Measurements from ENCODE around the gene KIFC3.
"Not testable (repeated sequence)": the region's sequence is repeated elsewhere in the genome, so short reads cannot be mapped to it uniquely, and the experiment has no call there.

The KIFC3 gene

GRCh38 chr16:57807252-57807967 is 5.1 kb upstream of the KIFC3 start:
- DNase-seq (ENCODE audit: low read depth in 2 of 2, low spot score in 1 of 2): no peak

GRCh38 chr16:57805176-57805575 is 2.9 kb upstream of the KIFC3 start:
- no peak for DNase-seq (ENCODE audit: low read depth in 2 of 2, low spot score in 1 of 2)

GRCh38 chr16:57804111-57804837 is 2.0 kb upstream of the KIFC3 start:
- no peak for DNase-seq (ENCODE audit: low read depth in 2 of 2, low spot score in 1 of 2)

- no peak for DNase-seq (ENCODE audit: low read depth in 2 of 2, low spot score in 1 of 2)
Observed at GRCh38 chr16:57803134-57803990, 1.1 kb upstream of the KIFC3 start.

- no peak for DNase-seq (ENCODE audit: low read depth in 2 of 2, low spot score in 1 of 2)
Observed at GRCh38 chr16:57801809-57802340, 416 bp downstream of the KIFC3 start.

- no peak for DNase-seq (ENCODE audit: low read depth in 2 of 2, low spot score in 1 of 2)
Observed at GRCh38 chr16:57801098-57801808, 1.0 kb downstream of the KIFC3 start.

- no peak for DNase-seq (ENCODE audit: low read depth in 2 of 2, low spot score in 1 of 2)
Observed at GRCh38 chr16:57800200-57801097, 1.8 kb downstream of the KIFC3 start.

GRCh38 chr16:57799600-57800199 is 2.6 kb downstream of the KIFC3 start:
- DNase-seq (ENCODE audit: low read depth in 2 of 2, low spot score in 1 of 2): no peak

- no peak for DNase-seq (ENCODE audit: low read depth in 2 of 2, low spot score in 1 of 2)
Observed at GRCh38 chr16:57798953-57799599, 3.2 kb downstream of the KIFC3 start.

- no peak for DNase-seq (ENCODE audit: low read depth in 2 of 2, low spot score in 1 of 2)
Observed at GRCh38 chr16:57798267-57798810, 4.0 kb downstream of the KIFC3 start.

GRCh38 chr16:57797526-57798266 is 4.6 kb downstream of the KIFC3 start:
- no peak for DNase-seq (ENCODE audit: low read depth in 2 of 2, low spot score in 1 of 2)

GRCh38 chr16:57797216-57797525 is 5.1 kb downstream of the KIFC3 start:
- no peak for DNase-seq (ENCODE audit: low read depth in 2 of 2, low spot score in 1 of 2)

- not testable (repeated sequence) for DNase-seq (ENCODE audit: low read depth in 2 of 2, low spot score in 1 of 2)
Observed at GRCh38 chr16:57796014-57796413, 6.3 kb downstream of the KIFC3 start.

- no peak for DNase-seq (ENCODE audit: low read depth in 2 of 2, low spot score in 1 of 2)
Observed at GRCh38 chr16:57795431-57795878, 6.8 kb downstream of the KIFC3 start.

GRCh38 chr16:57794849-57795430 is 7.4 kb downstream of the KIFC3 start:
- no peak for DNase-seq (ENCODE audit: low read depth in 2 of 2, low spot score in 1 of 2)

GRCh38 chr16:57791893-57792461 is 10.3 kb downstream of the KIFC3 start:
- no peak for DNase-seq (ENCODE audit: low read depth in 2 of 2, low spot score in 1 of 2)

- DNase-seq (ENCODE audit: low read depth in 2 of 2, low spot score in 1 of 2): no peak
Observed at GRCh38 chr16:57791195-57791892, 10.9 kb downstream of the KIFC3 start.

All from stimulated activated CD8-positive, alpha-beta memory T cell treated with anti-CD3 and anti-CD28 coated beads, Interleukin-4, amount 100 ng/mL, for 1 hour (primary cell).